GM18907 (cell line): ENCODE measurements around the gene BCCIP.

Experiments used
- ATAC-seq: cut with Tn5 transposase; IDR thresholded peaks from one replicate; pipeline ENCODE4 v1.9.1; 2021; ENCODE audit warnings: mild to moderate bottlenecking, moderate library complexity; ENCODE audit not compliant: unreplicated experiment

BCCIP gene

GRCh38 chr10:125883211-125883610, 59.9 kb downstream of the BCCIP start:
- no peak for ATAC-seq
